WTC11 (cell line): Measurements from ENCODE around the gene TMEM254. TPM values are rescaled to one million over a fixed set of nuclear protein-coding genes. Genes with fewer than 3 reads are reported as not detected.

Experiments used
- ATAC-seq: fragments of 200-7000 bp; cut with Tn5 transposase; 2 replicates; pipeline ENCODE4 v1.10.0; 2021; ENCODE audit warnings: mild to moderate bottlenecking, moderate library complexity
- CTCF ChIA-PET: fragments of 300-600 bp; sonication (Branson Sonifier 250); formaldehyde crosslinking; loops from one replicate; lab custom pipeline; 2021; ENCODE audit warnings: antibody characterized with exemption; lab: Charles Lee
- POLR2A ChIA-PET: fragments of 350-600 bp; sonication (Branson Sonifier 250); formaldehyde crosslinking; loops from one replicate; lab custom pipeline; 2021; ENCODE audit warnings: antibody characterized with exemption; lab: Charles Lee
- DNase-seq: peaks from one replicate; pipeline ENCODE4 v3.0.0; 2021; ENCODE audit warnings: low spot score
- H3K27ac Mint-ChIP-seq: 2 replicates; pipeline ENCODE4 v1.8.0; 2021; ENCODE audit warnings: mixed read lengths
- H3K27me3 Mint-ChIP-seq: 2 replicates; pipeline ENCODE4 v1.8.0; 2021; ENCODE audit warnings: low read depth, mild to moderate bottlenecking, moderate library complexity, mixed read lengths
- H3K36me3 Mint-ChIP-seq: 2 replicates; pipeline ENCODE4 v1.8.0; 2021; ENCODE audit warnings: mixed read lengths
- H3K4me1 Mint-ChIP-seq: 2 replicates; pipeline ENCODE4 v1.8.0; 2022; ENCODE audit warnings: mixed read lengths
- H3K4me3 Mint-ChIP-seq: 2 replicates; pipeline ENCODE4 v1.8.0; 2021; ENCODE audit warnings: mild to moderate bottlenecking, moderate library complexity, mixed read lengths
- H3K9me3 Mint-ChIP-seq: 2 replicates; pipeline ENCODE4 v1.8.0; 2021; ENCODE audit warnings: mixed read lengths
- AR ChIP-seq: fragments of 250-450 bp; sonication (Bioruptor Pico); IDR thresholded peaks from 2 replicates; pipeline ENCODE4 v1.9.0; 2021; ENCODE audit warnings: mild to moderate bottlenecking
- ATF2 ChIP-seq: sonication (generic); formaldehyde crosslinking; IDR thresholded peaks from 2 replicates; pipeline ENCODE4 v1.8.1; 2022; ENCODE audit warnings: low read depth, missing genetic modification reagents, borderline replicate concordance
- CBFB ChIP-seq: sonication (generic); formaldehyde crosslinking; IDR thresholded peaks from 2 replicates; pipeline ENCODE4 v1.8.1; 2022; ENCODE audit warnings: mild to moderate bottlenecking, low read depth, missing genetic modification reagents
- CDX4 ChIP-seq: fragments of 250-450 bp; sonication (Bioruptor Pico); IDR thresholded peaks from 2 replicates; pipeline ENCODE4 v1.9.0; 2021; ENCODE audit warnings: moderate library complexity, mild to moderate bottlenecking, inconsistent platforms, borderline replicate concordance
- CREM ChIP-seq: sonication (generic); formaldehyde crosslinking; IDR thresholded peaks from 2 replicates; pipeline ENCODE4 v1.8.1; 2022; ENCODE audit warnings: mild to moderate bottlenecking, missing genetic modification reagents, moderate library complexity
- E2F5 ChIP-seq: sonication (generic); formaldehyde crosslinking; IDR thresholded peaks from 2 replicates; pipeline ENCODE4 v1.8.1; 2022; ENCODE audit warnings: mild to moderate bottlenecking, moderate library complexity, missing genetic modification reagents
- ESRRA ChIP-seq: sonication (generic); formaldehyde crosslinking; IDR thresholded peaks from 2 replicates; pipeline ENCODE4 v1.8.1; 2022; ENCODE audit warnings: mild to moderate bottlenecking, missing genetic modification reagents, borderline replicate concordance
- MAX ChIP-seq: sonication (generic); formaldehyde crosslinking; IDR thresholded peaks from 2 replicates; pipeline ENCODE4 v1.8.0; 2022; ENCODE audit warnings: mild to moderate bottlenecking, missing genetic modification reagents
- NFE2L1 ChIP-seq: sonication (generic); formaldehyde crosslinking; IDR thresholded peaks from 2 replicates; pipeline ENCODE4 v1.8.1; 2023; ENCODE audit warnings: missing genetic modification reagents
- RORB ChIP-seq: fragments of 250-450 bp; sonication (Bioruptor Pico); IDR thresholded peaks from 2 replicates; pipeline ENCODE4 v1.9.0; 2021; ENCODE audit warnings: mild to moderate bottlenecking
- SMAD4 ChIP-seq: sonication (generic); formaldehyde crosslinking; IDR thresholded peaks from 2 replicates; pipeline ENCODE4 v1.8.0; 2022; ENCODE audit warnings: mild to moderate bottlenecking, missing genetic modification reagents
- ZNF219 ChIP-seq: sonication (generic); formaldehyde crosslinking; IDR thresholded peaks from 2 replicates; pipeline ENCODE4 v1.8.0; 2023; ENCODE audit warnings: missing genetic modification reagents, mild to moderate bottlenecking, borderline replicate concordance
- ZSCAN18 ChIP-seq: fragments of 250-450 bp; sonication (Bioruptor Pico); IDR thresholded peaks from 2 replicates; pipeline ENCODE4 v2.1.2; 2022; ENCODE audit warnings: mild to moderate bottlenecking, moderate library complexity
- total RNA-seq: library from RNA; stranded (reverse); gene quantifications from 3 replicates; pipeline ENCODE4 v1.2.3, GENCODE V29; 2021

TMEM254 gene
- total RNA-seq, 1 experiment from 2014 or later, result 18.5 TPM

GRCh38 chr10:80104066-80104926 lies 25.8 kb downstream of the TMEM254 start (continued):
- TF ChIP-seq E2F5 (no peak), ZNF219 (CRISPR knock-in tag) (no peak)

GRCh38 chr10:80108576-80109239 lies 30.2 kb downstream of the TMEM254 start:
- ChIA-PET POLR2A (interaction anchor here (0.6 kb wide), 1 partner anchor 94 kb away, joined by 6 read pairs; no protein-coding TSS in a partner anchor), CTCF (interaction anchor here (0.8 kb wide), 1 partner anchor 50 kb away, joined by 3 read pairs; no protein-coding TSS in a partner anchor)
- no peak overlapping the region for H3K4me3 Mint-ChIP-seq
- TF ChIP-seq RORB (CRISPR knock-in tag) (no peak), AR (no peak), ZSCAN18 (CRISPR knock-in tag) (no peak), CDX4 (CRISPR knock-in tag) (no peak), NFE2L1 (CRISPR knock-in tag) (no peak), MAX (CRISPR knock-in tag) (no peak)
- peaks cover 32% of the 10 kb centered on the region for H3K4me1 Mint-ChIP-seq
- peaks cover 7% of the 10 kb centered on the region for H3K27me3 Mint-ChIP-seq
- DNase-seq (no peak), ATAC-seq (no peak)
- H3K36me3 Mint-ChIP-seq, result peaks cover 29% of the 10 kb centered on the region
- no peak overlapping the region for H3K27ac Mint-ChIP-seq
- peaks cover 26% of the 10 kb centered on the region for H3K9me3 Mint-ChIP-seq

- CTCF ChIA-PET, result interaction anchor here (0.6 kb wide), 1 partner anchor 62 kb away, joined by 3 read pairs; no protein-coding TSS in a partner anchor
Observed at GRCh38 chr10:80110986-80111385, 32.5 kb downstream of the TMEM254 start.

More at GRCh38 chr10:80110986-80111385, 32.5 kb downstream of the TMEM254 start:
- DNase-seq (no peak), ATAC-seq (no peak)
- TF ChIP-seq SMAD4 (CRISPR knock-in tag), result no peak
- TF ChIP-seq CBFB, result no peak
- TF ChIP-seq CREM (CRISPR knock-in tag), result no peak
- no peak for TF ChIP-seq ESRRA (CRISPR knock-in tag)
- TF ChIP-seq ATF2 (CRISPR knock-in tag), result no peak
- H3K27ac Mint-ChIP-seq, result no peak overlapping the region
- peaks cover 7% of the 10 kb centered on the region for H3K27me3 Mint-ChIP-seq
- peaks cover 26% of the 10 kb centered on the region for H3K9me3 Mint-ChIP-seq
- H3K36me3 Mint-ChIP-seq, result peaks cover 29% of the 10 kb centered on the region
- H3K4me3 Mint-ChIP-seq, result no peak overlapping the region
- POLR2A ChIA-PET, result no interaction called here
- H3K4me1 Mint-ChIP-seq, result peaks cover 11% of the 10 kb centered on the region
